Stimulated activated CD8-positive, alpha-beta memory T cell treated with anti-CD3 and anti-CD28 coated beads, Interleukin-15, amount 100 ng/mL, for 1 hour (primary cell): ENCODE results near the gene FSTL4.

Source experiments
- DNase-seq: peaks from one replicate; pipeline ENCODE4 v3.0.0-alpha.2; 2020; ENCODE audit warnings: low read depth

Gene FSTL4

GRCh38 chr5:133610489-133611356 lies 1.6 kb downstream of the FSTL4 start:
- no peak for DNase-seq

GRCh38 chr5:133607451-133607850 lies 4.9 kb downstream of the FSTL4 start:
- DNase-seq: no peak

DNA sequence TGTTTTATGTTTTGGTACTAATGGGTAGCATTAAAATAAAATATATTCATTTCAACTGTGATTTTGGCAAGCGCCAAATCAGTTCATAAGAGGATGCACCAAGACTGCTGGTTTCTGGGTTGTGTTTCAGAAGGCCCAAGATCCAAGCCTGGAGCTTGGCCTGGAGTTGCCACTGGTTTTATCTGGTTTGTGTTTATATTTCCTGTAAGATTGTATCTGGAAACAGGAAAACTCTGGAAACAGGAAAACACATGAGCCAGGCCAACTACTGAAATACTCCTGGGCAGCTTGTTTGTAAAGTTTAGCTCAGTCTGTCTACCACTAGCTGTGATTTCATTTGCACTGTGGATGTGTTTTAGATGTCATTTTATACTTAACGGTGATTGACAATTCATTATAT lies 5.5 kb downstream of the FSTL4 start:
- no peak for DNase-seq

- no peak for DNase-seq
Observed at GRCh38 chr5:133605323-133605722, 7.0 kb downstream of the FSTL4 start.

DNA sequence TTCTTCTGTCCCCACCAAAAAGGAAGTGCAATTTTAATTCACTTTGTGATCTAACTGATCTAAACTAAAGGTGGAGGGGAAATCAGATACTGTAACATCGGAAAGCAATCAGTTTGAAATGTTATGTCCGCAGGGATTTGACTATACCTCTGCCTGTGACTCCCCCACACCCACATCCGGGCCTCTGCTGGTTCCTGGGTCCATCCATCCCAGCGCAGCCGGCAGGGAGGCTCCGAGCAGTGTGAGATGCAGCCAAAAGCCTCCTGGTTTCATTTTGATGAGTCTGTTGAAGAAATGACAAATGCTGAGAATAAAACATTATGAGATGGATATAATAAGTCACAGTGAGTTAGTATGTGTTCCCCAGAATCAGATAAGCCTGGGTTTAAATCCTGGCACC lies 8.6 kb downstream of the FSTL4 start:
- DNase-seq: no peak

- no peak for DNase-seq
Observed at GRCh38 chr5:133602835-133603380, 9.4 kb downstream of the FSTL4 start.

- DNase-seq: no peak
Observed at GRCh38 chr5:133599600-133599999, 12.7 kb downstream of the FSTL4 start.

DNA sequence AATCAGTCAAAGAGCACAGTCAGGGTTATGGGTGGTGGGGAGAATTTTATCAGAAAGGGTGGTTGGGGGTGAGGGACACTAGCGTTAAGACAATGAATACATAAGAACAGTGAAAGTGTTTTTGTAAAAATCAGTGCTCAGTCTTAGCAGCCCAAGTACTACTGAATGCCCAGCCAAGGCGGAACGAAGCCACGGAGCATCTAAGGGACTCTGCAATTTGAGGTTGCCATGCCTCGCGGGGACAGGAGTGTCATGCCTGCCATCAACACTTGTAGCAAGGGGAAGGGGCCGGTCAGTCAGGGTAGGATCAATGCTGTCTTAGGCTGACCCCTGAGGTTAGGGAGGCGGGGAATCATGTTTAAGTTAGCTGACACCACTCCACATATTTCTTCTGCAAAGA lies 13.3 kb downstream of the FSTL4 start:
- DNase-seq: no peak

DNA sequence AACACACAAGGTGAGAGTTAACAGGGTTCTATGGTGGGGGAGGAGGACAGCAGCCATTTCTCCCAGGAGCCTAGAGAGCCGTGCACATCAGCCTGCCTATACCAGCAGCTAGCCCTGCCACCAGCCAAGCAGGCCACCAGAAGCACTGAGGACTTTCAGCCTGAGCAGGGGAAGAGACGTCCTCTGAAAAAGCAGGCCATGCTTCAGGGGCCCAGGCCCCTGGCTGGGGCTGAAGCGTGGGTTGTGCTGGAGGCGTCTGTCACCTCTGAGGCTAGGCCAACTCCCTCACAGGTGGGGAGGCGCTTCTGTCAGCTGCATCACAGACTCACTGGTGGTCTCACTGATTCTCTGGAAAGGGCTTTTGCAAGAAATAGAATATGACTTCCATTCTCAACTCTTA lies 16.3 kb downstream of the FSTL4 start:
- no peak for DNase-seq

- DNase-seq: no peak
Observed at GRCh38 chr5:133595465-133595864, 16.9 kb downstream of the FSTL4 start.

GRCh38 chr5:133589286-133589685 lies 23.1 kb downstream of the FSTL4 start:
- no peak for DNase-seq

DNA sequence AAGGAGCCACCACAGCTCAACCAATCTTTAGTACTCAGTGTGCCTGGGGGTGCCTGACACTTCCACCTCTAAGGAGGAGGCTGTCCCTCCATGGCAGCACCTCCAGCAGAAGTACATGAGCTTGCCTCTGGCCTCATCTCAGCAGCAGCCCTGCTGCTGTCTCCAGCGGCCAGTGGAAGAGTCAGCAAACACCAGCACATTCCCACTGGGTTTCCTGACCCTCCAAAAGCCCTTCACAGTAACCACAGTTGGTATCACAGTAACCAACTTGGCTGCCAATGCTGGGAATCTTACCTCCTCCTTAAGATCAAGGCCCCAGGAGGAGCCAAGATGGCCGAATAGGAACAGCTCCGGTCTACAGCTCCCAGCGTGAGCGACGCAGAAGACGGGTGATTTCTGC lies 29.4 kb downstream of the FSTL4 start:
- DNase-seq: no peak

DNA sequence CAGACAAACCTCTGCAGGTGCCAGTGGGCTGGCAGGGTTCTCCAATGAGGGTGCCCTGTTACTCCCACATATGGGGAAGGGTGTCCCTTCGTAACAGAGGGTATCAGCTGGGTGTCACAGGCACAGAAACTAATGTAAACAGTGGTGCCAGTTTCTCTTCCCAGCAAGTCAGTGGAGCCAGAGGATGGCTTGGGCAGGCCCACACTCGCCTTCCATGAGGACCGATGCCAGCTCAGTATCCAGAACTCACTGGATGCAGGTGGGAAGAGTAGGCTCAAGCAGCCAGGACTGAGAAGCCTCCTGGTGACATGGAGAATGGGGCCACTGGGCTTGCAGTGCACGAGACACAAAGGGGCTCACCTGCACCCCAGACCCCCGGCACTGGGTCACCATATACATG lies 30.4 kb downstream of the FSTL4 start:
- DNase-seq: no peak

GRCh38 chr5:133581348-133581747 lies 31.0 kb downstream of the FSTL4 start:
- DNase-seq: no peak

DNA sequence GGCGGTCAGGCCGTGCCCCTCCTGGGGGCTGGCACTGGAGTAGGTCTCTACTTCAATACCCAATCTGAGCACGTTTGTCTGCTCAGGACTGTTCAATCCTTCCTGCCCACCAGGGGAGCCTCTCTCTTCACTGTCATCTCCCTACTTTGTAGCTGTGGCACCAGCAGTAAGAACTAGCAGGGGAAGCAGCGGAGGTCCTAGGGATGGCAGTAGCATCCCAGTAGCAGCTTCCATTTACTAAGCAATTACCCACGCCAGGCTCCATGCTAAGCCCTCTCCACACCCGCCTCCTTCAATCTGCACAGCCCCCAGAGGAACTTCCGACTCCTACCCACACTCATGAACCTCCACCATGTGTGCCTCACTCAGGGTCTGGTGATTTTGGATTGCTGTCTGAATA lies 31.7 kb downstream of the FSTL4 start:
- DNase-seq: no peak

DNA sequence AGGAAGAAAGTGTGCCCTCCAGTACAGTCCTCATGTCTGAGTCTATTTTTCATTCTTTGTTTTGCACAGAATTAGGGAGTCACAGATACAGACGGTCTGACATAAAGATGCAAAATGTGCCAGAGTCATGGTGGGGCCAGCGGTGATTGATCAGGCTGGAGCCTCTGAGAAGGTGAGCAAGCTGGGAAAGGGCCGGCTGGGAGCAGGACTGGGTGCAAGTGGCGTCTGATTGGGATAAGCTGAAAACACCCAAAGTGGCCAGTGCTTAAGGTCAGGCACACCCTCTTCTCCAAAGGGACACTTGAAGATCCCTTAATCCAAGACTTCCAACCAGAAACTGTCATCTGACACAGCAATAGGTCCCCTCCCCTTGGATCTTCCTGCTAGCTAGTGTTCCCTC lies 32.6 kb downstream of the FSTL4 start:
- no peak for DNase-seq

GRCh38 chr5:133569347-133569746 lies 43.0 kb downstream of the FSTL4 start:
- no peak for DNase-seq

- no peak for DNase-seq
Observed at GRCh38 chr5:133565993-133566392, 46.3 kb downstream of the FSTL4 start.

DNA sequence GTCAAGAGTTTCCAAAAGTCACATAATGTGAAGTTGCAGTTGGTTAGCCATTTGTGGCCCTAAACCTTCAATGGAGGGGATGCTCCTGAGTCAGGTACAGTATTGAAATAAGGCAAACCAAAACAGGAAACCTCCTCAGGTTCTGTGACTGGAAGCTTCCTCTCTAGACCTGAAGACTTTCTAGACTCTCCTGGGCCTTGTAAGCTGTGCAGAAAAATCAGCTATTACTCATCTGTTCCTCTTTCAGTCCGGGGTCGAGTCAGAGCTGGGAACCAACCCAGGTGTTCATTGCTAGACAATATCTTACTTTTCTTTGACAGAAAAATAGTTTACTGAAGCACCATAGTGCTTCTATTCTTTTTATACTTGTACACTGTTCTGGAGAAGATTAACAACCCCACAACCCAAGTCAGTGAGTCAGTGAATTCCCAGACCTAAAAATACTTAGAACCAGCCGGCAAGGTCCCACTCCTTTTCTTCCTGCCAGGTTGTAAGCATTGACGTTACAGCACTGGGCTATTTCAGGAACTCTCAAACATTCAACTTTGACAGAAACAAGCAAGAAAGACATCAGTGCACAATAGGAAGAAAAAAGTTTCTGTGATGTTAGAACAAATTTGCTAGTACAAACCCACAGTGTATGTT lies 47.3 kb downstream of the FSTL4 start:
- no peak for DNase-seq

DNA sequence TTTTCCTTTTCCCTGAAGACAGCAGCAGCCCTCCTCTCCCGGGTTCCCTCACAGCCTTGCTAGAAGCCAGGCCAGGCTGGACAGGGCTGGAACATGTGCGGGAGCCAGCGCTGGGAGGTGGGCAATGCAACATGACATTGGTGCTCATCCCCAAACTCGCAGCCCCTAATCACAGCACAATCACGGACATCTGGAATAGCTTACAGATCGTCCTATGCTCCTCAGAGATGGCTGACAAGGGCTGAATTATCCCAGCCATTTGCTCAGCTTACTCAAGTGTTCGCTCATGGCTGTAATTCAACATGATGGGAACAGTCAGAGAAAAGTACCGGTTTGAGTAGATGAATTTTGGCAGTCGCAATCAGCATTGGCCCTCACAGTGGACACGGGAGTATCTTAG lies 49.8 kb downstream of the FSTL4 start:
- no peak for DNase-seq

GRCh38 chr5:133559960-133560359 lies 52.4 kb downstream of the FSTL4 start:
- no peak for DNase-seq

DNA sequence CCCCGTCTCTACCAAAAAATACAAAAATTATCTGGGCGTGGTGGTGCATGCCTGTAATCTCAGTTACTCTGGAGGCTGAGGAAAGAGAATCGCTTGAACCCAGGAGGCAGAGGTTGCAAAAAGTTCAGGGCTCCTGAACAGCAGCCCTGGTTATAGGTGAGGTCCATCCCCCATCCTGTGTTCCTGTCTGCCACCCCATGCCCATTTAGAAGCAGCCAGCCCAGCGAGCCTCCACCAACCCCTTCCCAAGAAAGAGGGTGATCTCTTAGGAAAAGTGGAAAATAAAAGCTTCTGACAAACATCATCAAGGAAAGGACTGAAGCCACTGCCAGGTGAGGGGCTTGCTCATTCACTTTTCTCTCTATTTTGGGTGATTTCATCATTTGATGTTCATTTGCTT lies 55.8 kb downstream of the FSTL4 start:
- no peak for DNase-seq

GRCh38 chr5:133554279-133554678 lies 58.1 kb downstream of the FSTL4 start:
- DNase-seq: no peak
